ENCODE results near the gene SLC15A3.
A peak's percentile ranks its signal among the peaks of the same experiment; 100 is the strongest.
"Not testable (repeated sequence)": the region's sequence is repeated elsewhere in the genome, so short reads cannot be mapped to it uniquely, and the experiment has no call there.

SLC15A3 gene

DNA sequence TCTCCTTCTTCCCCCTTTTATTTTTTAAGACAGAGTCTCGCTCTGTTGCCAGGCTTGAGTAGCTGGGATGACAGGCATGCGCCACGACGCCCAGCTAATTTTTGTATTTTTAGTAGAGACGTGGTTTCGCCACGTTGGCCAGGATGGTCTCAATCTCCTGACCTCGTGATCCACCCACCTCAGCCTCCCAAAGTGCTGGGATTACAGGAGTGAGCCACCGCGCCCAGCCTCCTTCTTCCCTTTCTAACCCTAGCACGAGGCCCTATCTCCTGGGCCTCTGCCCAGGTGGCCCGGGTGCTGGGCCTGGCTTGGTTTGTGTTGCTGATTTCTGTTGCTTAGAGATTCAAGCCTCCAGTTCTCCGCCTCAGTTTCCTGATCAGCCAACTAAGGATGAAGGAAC is 22.3 kb upstream of the SLC15A3 start:
- not testable (repeated sequence) for DNase-seq

DNA sequence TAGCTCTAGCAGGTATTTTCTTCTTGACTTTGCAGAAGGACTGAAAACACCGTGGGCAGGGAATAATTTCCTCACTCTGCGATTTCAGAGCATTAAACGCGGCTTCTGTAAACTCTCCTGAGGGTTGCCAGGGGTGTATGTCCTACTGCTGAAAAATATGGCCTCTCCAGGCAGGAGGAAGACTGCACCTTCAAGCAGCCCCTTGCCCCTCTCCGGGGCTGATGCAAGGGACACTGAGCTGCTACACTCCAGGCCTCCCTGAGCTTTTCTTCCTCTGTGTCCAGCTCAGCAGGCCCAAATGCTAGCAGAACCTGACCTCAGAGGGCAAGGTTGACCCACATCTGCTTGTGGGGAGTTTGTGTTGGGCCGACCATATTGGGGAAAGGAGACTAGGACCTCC is 21.7 kb upstream of the SLC15A3 start:
- DNase-seq, result no peak

DNA sequence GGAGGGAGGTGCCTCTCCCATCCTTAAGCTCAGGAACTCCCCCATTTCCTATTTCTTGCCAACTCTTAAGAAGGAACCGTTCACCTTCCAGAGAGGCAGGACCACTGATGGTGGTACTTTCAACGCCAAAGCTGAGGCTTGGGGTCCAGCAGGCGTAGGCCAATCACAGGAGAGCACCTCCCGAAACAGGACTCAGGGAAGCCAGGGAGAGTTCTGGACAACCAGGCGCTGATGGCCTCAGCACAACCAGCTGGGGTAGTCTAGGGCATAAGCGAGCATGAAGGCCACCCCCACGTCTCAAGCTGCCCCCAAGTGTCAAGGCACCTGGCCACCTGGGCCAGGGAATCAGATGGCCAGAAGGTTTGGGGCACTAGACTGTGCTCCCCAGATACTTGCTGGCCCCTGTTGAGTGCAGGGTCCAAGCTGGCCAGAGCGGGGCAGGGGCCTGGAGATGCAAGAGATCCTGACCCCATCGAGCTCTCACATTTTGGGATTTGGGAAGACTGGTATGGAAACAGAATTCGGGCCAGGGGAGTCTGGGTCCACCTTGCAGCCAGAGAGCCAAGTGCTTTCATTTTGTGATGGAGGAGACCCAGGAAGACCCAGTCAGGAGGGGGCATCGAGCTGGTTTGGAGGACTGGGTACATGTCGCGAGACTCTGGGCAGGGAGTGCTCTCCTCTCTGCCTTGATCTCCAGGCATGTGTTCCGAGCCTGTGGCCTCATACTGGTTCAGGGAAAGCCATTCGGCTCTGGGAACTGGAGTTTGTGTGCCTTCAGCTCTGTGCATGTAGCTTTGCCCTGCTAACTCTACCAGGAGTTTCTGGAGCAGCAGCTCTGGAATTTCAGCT is 20.4 kb upstream of the SLC15A3 start:
- peak; percentile 46 for DNase-seq

DNA sequence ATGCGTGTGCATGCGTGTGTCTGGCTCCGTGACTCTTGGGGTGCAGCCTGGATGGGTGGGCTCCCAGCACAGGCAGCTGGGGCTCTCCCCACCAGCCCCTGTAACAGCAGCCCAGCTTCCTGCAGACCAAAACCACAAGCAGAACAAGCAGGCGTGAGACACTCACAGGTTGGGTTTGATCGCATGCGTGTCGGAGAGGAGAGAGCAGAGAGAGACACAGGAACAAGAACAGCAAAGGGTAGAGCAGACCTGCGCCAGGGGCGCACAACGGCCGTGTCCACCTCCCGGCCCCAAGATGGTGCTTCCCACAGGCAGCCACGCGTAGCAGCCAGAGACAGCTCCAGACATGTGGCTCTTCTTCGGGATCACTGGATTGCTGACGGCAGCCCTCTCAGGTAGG is 19.5 kb upstream of the SLC15A3 start, which contains the start of gene CD6:
Gene CD6, plus strand, starts transcription at position 161 of the 400 bp plus-strand sequence. Its CDS starts 186 bp downstream, at position 347.
- peak; percentile 71 for DNase-seq

DNA sequence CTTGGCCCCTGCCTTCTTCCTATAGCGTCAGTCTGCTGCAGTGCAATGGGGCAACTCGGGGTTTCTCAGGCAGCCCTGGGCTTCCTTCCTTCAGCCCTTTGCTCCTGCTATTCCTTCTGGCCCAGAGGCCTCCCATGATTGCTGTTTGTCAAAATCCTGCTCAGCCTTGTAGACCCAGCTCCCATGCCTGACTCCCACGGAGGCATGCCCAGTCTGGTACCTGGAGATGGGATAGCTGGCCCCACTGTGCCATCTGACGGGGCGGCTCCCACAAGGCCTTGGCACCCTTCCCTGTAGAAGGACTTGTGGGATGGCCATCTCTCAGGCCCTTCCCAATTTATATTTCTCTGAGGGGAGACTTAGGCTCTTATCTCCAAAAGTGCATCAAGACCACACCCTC is 18.9 kb upstream of the SLC15A3 start:
- DNase-seq, result no peak

DNA sequence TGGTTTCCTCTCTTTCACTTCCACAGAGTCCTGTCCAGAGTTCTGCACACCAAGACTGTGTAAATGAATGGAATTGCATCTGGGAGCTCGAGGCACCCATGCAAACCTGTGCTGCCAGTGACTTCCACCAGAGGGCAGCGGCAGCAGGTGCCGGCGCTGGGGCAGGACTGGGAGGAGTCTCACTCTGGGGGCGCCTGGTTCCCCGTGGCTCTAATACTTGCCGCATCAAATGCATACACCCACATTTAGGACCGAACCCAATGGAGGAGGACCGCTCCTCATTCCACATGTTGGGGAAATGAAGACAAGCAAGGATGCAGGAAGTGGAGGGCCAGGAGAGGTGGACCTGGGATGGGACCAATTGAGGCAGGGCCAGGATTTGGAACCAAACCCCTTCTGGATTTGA is 18.4 kb upstream of the SLC15A3 start:
- peak; percentile 85 for DNase-seq

DNA sequence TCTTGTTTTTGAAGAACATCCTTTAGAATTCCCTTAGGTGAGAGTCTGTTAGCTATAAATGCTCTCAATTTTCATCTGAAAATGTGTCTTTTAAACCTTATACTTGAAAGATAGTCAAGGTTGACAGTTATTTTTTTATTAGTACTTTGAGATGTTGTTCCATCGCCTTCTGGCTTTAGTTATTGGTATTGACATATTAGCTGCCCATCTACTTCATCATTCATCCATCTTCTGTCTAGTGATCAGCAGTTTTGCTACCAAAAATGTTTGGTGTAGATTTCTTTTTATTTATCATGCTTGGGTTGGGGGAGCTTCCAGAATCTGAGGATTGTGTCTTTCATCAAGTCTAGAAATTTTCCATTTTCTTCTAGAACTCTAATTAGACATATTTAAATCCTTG is 16.2 kb upstream of the SLC15A3 start:
- no peak for DNase-seq

DNA sequence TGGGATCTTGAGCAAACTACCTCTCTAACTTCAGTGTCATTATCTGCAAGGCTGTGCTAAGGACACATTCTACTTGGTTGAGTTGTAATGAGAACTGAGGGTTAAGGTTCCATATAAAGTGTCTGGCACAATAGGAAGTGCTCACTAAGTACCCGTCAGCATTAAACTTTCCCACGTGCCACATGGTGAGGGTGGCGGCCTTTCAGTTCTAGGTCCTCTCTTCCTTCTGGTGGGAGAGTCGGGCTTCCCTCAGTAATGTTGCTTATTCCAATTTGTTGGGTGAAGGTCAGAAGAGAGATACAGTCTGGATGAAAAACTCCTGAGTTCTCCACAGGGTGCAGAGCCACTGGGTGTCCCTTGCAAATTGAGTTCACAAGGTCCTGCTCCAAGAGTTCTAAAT is 14.9 kb upstream of the SLC15A3 start:
- no peak for DNase-seq

DNA sequence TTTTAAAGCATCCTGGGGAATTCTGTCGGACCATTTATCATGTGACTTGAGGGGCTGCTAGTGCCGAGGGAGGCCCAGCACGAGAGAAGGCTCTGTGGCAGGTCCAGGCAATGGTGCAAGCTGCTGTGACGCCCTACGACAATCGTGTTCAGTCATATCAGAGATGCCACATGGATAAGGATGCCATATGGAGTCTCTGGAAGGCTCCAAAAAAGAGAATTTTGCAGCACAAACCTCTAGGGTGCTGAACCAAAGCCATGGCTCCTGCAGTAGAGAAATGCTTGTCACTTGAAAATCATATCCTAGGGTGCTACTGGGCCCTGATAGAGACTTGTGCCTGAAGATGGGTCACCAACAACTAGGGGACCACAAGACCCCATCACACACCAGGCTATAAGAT is 12.8 kb upstream of the SLC15A3 start:
- no peak for DNase-seq

DNA sequence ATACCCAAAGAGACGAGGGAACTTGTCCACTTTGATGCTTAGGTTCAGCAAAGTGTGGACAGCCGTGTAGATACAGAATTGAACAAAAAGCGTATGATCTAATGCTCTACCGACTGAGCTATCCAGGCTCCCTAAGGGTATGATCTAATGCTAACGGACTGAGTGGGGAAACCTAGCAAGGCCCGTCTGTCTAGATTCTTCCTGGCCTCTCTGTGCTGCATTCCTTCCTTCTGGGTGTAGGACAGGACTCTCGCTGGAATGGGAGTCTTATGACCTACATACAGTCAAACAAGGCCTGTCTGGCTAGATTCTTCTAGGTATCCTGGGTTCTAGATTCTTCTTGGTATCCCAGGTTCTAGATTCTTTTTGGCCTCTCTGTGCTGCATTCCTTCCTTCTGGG is 8.4 kb upstream of the SLC15A3 start:
- no peak for DNase-seq

DNA sequence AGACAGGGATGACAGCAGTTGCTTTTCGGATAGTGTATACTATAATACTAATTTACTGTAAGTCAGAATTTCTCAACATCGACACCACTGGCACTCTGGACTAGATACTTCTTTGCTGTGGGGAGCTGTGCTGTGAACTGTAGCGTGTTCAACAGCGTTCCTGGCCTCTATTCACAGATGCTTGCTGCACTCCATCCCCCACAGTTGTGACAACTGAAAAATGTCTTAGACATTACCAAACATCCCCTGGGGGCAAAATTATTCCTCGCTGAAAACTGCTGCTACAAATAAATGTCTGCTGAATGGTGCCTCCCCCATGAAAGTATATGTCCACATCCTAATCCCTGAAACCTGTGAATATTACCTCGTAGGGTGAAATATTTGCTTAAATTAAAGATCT is 7.5 kb upstream of the SLC15A3 start:
- DNase-seq, result no peak

DNA sequence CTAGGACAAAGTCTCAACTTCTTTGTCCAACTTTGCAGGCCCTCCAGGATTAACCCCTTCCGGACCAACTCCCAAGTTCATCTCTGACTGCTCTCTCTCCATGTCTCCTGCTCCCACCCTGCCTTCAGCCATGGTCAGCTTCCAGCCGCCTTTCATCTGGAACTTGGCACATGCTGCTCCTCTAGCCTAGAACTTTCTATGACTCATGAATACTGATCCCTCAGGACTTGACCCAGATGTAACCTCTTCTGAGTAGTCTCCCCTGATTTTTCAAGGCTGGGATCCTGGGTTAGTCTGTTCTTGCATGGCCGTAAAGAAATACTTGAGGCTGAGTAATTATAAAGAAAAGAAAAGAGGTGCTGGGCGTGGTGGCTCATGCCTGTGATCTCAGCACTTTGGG is 5.2 kb upstream of the SLC15A3 start:
- DNase-seq, result no peak

DNA sequence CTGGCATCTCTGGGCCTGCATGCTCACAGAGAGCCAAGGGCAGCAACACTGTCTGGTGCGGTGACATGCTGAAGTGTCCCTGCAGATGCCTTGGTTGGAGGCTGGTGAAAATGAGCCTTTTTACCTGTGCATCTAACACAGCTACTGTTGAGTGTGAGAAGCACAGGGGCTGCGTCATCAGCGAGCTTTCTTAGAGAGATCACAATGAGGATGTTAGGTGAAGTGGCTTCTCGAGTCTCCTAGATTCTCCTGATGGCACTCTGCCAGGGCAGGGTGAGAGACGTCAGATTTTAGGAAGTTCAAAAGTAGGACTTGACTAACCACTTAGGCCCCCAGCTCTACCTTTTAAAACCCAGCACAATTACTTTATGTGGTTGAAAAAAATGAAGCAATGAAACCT is 3.6 kb upstream of the SLC15A3 start:
- no peak for DNase-seq

DNA sequence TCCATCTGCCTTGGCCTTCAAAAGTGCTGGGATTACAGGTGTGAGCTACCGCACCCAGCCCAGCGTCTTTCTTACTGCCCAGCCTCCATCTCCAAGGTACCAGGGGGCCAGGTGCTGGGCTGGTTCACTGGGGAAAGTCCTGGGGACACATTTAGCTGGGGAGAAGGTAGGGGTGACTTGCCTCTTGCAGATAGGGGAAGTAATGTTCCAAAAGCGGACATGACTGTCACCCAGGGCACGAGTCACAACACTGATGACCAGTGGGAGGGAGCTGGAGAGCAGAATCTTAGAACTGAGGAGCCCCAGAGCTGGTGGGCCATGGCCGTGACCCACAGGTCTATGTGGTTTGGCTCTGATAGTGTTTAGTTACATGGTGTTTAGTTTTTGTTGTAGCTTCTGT is 2.4 kb upstream of the SLC15A3 start:
- no peak for DNase-seq

DNA sequence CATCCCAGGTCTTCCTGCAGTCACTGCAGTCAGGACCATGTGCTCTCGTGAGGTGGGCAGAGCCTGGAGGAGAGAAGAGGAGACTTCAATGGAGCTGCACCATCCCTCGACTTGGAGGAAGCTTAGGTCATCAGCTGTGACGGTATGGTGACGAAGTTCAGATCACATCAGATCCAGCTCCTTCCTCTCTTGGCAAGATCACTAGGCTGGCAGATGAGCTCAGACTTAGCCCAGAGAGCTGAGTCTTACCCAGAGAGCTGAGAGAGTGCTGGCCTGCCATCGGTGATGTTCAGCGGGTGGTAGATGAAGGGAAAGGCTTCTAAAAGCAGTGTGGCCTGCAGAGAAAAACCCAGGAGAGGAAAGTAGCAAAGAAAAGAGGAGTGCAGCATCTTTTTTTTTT is 1.8 kb upstream of the SLC15A3 start:
- DNase-seq, result no peak

DNA sequence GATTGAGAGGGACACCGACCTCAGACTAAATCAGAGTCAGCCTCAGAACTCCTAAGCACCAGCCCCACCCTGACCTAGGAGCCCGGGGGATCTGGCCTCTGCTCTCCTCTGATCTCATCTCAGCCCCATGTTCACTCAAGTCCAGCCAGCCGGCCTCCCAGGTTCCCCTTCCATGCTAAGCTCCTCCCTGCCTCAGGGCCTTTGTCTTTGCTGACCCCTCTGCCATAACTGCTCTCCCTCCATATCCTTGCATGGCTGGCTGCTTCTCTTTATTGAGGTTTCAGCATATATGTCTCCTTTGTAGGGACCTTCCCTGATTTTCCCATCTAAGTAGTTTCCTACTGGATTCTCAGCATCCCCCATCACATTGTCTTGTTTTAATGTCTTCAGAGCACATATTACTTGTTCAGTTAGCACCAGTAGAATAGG is 780 bp upstream of the SLC15A3 start:
- no peak for DNase-seq

DNA sequence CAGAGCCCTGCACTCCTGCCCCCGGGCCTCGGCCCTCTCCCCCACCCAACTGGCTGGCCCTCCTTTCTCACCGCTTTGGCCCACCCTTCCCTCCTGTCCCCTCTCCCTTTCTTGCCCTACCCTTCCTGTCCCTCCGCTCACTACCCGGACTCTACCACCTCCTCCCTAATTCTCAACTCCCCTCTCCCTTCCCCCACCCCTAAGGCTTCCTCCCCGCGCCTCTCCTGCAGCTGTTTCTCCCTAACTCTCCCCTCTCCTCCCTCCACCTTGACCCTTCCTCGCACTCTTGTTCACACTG is 421 bp downstream of the SLC15A3 start:
- DNase-seq, result no peak

DNA sequence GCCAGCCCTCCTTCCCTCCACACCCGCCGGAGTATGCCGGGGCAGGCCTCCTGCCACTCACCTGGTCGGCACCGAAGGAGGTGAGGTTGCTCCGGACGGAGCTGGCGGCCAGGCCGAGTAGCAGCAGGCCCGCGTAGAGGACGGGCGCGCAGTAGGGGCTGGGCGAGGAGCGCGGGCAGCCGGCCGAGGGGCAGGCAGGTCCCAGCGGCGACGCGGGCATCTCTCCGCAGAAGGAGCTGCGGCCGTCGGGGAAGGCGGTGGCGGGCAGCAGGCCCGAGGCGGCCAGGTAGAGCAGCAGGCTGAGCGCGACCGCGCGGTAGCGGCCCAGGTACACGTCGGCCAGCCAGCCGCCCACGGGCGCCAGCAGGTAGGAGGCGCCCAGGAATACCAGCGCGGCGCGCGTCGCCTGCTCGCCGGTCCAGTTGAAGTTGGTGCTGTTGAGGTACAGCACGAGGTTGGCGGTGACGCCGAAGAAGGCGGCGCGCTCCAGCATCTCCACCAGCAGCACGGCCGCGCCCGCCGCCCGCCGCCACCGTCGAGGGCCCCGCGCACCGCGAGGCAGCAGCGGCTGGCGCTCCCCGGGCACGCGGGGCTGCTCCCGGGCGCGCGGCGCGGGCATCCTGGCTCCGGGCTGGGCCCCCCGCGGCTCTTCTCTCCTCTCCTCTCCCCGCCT is 907 bp downstream of the SLC15A3 start:
- peak; percentile 57 for DNase-seq

DNA sequence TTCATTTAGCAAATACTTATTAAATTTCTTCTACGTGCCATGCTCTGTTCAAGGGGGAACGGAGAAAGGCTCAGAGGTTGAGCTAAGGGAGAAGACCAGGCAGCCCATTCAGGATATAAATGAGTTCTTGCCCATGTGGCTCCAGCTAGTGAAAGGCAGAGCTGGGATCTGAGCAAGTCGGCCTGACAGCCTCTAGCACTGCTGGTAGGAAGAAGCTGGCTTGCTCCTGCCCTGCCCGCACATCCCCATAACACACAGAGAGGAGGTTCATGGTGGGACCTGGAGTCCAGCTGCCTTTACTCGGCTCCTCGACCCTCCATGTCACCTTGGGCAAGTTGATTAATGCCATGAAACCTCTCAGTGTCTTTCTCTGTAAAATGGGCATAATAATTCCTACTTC is 2.0 kb downstream of the SLC15A3 start:
- no peak for DNase-seq

DNA sequence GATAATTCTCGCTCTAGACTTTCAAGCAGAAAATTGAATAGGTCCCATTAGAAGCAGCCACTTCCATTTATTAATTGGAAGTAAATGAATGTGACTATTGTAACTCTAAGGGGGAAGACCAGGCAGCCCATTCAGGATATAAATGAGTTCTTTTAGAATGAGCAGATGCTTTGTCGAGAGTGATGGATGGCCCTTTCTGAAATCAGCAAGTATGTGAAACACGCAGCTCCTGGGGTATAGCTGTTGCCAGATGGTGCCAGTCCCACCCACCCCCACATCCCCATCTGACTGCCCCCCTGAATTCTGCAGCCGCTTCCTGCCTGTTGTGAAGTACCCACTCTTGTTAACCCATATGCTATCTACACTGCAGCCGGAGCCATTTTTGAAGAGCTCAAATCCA is 3.7 kb downstream of the SLC15A3 start:
- no peak for DNase-seq

DNA sequence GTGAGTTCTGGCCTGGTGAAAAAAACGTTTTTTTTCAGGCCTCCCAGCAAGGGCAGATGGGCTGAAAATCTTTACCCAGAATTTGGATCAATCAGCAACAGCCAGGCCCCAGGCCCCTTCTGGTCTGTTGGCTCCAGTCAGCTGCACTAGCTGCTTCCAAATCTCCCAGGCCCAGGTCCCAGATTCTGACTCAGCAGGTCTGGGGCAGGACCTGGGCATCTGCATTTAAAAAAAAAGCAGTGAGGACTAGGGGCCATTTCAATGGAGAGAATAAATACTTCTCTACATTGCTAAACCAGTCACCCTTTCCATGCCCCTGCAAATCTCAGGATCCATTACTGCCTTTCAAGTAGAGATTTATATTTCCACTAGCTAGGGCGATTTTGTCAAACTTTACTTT is 4.3 kb downstream of the SLC15A3 start:
- DNase-seq, result no peak

DNA sequence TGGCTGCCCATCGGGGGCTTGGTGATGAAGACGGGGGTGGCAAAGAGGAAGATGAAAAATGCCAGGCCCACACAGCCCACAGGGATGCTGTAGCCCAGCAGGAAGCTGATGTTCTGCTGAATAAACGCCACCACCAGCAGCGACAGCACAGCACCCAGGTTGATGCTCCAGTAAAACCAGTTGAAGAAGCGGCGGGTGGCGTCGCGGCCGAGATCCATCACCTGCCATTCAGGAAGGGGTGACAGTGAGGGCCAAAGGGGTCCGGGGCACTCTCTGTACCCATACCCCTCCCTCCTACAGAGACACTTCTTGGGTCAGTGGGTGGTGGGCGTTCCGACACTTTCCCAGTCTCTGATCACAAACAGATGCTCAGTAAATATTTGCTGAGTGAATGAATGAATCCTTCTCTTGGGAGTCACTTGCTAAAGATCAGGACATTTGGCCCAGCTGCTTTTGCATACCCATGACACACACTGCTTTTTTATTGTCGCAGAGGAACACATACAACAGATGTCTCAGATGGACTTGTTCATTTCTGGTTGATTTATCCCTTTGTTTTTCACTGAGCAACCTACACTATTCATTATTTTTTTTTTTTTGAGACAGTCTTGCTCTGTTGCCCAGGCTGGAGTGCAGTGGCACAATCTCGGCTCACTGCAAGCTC is 5.2 kb downstream of the SLC15A3 start:
- no peak for DNase-seq

DNA sequence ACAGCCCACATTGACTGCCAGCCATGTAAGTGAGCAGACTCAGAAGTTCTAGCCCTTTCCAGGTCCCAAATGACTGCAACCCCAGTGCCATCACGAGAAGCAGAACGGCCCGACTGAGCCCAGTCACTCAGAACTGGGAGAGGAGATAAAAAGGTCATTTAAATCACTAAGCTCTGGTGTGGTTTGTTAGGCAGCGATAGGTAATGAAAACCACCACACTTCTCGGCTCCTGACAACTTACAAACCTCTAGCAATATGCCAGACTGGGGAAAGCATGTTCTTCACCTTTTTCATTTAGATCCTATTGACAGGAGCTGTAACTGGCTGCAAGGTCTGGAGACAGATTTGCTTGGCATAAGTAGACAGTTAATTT is 6.7 kb downstream of the SLC15A3 start:
- DNase-seq, result no peak
